Testis (tissue), 3 donors: Measurements from ENCODE around the gene KLHL4. TPM values are rescaled to one million over a fixed set of nuclear protein-coding genes. Genes with fewer than 3 reads are reported as not detected.
"Not testable (repeated sequence)": the region's sequence is repeated elsewhere in the genome, so short reads cannot be mapped to it uniquely, and the experiment has no call there.

Experiments used
- DNase-seq: peaks from one replicate; pipeline ENCODE4 v3.0.0-alpha.2; 2019
- H3K27ac ChIP-seq, 2 donors: fragments of 200-600 bp; sonication (generic); one replicate each; pipeline ENCODE4 v1.5.1; 2019
- H3K27me3 ChIP-seq: fragments of 200-600 bp; sonication (generic); one replicate; pipeline ENCODE4 v1.5.1; 2019
- H3K36me3 ChIP-seq: fragments of 200-600 bp; sonication (generic); one replicate; pipeline ENCODE4 v1.5.1; 2017; ENCODE audit warnings: low read depth; ENCODE audit errors: missing control alignments
- H3K4me1 ChIP-seq: fragments of 200-600 bp; sonication (generic); one replicate; pipeline ENCODE4 v1.5.1; 2019
- H3K4me3 ChIP-seq, 2 donors: fragments of 200-600 bp; sonication (generic); one replicate each; pipeline ENCODE4 v1.5.1; 2017 to 2019
- H3K9me3 ChIP-seq: fragments of 200-600 bp; sonication (generic); one replicate; pipeline ENCODE4 v1.5.1; 2017
- CTCF ChIP-seq, 3 experiments: fragments of 450-650 bp in 2 of 3; fragments of 200-600 bp in 1 of 3; sonication (generic) in 1 of 3; IDR thresholded peaks; one replicate each; pipeline ENCODE4 v1.5.1; 2016 to 2019; ENCODE audit warnings: antibody characterized with exemption in 3 of 3, mild to moderate bottlenecking in 2 of 3, moderate library complexity in 1 of 3
- POLR2A ChIP-seq: fragments of 450-650 bp; IDR thresholded peaks from one replicate; pipeline ENCODE4 v1.6.1; 2017; ENCODE audit warnings: antibody characterized with exemption, mild to moderate bottlenecking, moderate library complexity
- WGBS, 2 donors: methylation state at CpG; one replicate each; pipeline ENCODE4 v1.1.5; 2018; 5-methylcytosine and 5-hydroxymethylcytosine counted together
- intact Hi-C: fragments of 100-400 bp; cut with DNase I; formaldehyde crosslinking; loops from one replicate; pipeline ENCODE4 v1.15.1; 2023; ENCODE audit warnings: low total_unique reads
- polyA plus RNA-seq: library from polyadenylated mRNA; stranded (reverse); fragments of 350-450 nt; fragmentation: Illumina TruSeq; extraction: RNeasy Lipid Tissue Mini Kit (QIAGEN cat#74804); gene quantifications from one replicate; pipeline ENCODE4 v1.2.3, GENCODE V29; 2014; ENCODE audit warnings: low read depth, low replicate concordance; ENCODE audit not compliant: insufficient read depth
- total RNA-seq, 2 donors: library from RNA; depleted of rRNA; stranded (reverse); fragments of >200 nt; gene quantifications; one replicate each; pipeline ENCODE4 v1.2.3, GENCODE V29; 2016

KLHL4 gene
- total and polyA plus RNA-seq, 3 donors from 2014 or later: 11.7 to 40.8 (median 26.1) TPM

- Histone ChIP-seq H3K4me3 (no peak overlapping the region), H3K27me3 (no peaks in the 10 kb centered on the region), H3K36me3 (no peaks in the 10 kb centered on the region), H3K9me3 (no peaks in the 10 kb centered on the region), H3K27ac (no peak overlapping the region), H3K4me1 (no peaks in the 10 kb centered on the region)
- TF ChIP-seq CTCF (IDR thresholded peaks at IDR 0.05) (no peak), POLR2A (no peak)
- 75 to 79% methylated on average over 1 of the region's 1 CpG for WGBS, 2 donors
- no peak for DNase-seq
- intact Hi-C loops: no loop called here
These were observed 179.8 kb downstream of the KLHL4 start for GRCh38 chrX:87697409-87697808.

GRCh38 chrX:87702795-87703194, 185.2 kb downstream of the KLHL4 start:
- 89 to 96% methylated on average over 2 to 3 of the region's 3 CpGs for WGBS, 2 donors
- H3K36me3 ChIP-seq: no peaks in the 10 kb centered on the region
- H3K27me3 ChIP-seq: no peaks in the 10 kb centered on the region
- intact Hi-C loops: no loop called here
- no peaks in the 10 kb centered on the region for H3K9me3 ChIP-seq
- TF ChIP-seq CTCF (IDR thresholded peaks at IDR 0.05): no peak
- TF ChIP-seq POLR2A: no peak
- no peaks in the 10 kb centered on the region for H3K4me1 ChIP-seq
- H3K4me3 ChIP-seq: no peak overlapping the region
- DNase-seq: no peak
- no peak overlapping the region for H3K27ac ChIP-seq

- H3K9me3 ChIP-seq, H3K4me1 ChIP-seq, H3K27me3 ChIP-seq, intact Hi-C loops, H3K4me3 ChIP-seq, DNase-seq, H3K27ac ChIP-seq, H3K36me3 ChIP-seq: not testable (repeated sequence)
- WGBS, 2 donors: 86% methylated on average over 5 of the region's 5 CpGs; no CpG with 5 or more reads in 1 of the 2 donors
These were observed 185.9 kb downstream of the KLHL4 start for GRCh38 chrX:87703469-87703868.

- 82 to 93% methylated on average over 2 of the region's 2 CpGs for WGBS, 2 donors
- Histone ChIP-seq H3K4me3 (no peak overlapping the region), H3K27me3 (no peaks in the 10 kb centered on the region), H3K36me3 (no peaks in the 10 kb centered on the region), H3K9me3 (no peaks in the 10 kb centered on the region), H3K27ac (no peak overlapping the region), H3K4me1 (no peaks in the 10 kb centered on the region)
- DNase-seq: no peak
- TF ChIP-seq POLR2A: no peak
- TF ChIP-seq CTCF (IDR thresholded peaks at IDR 0.05): no peak
- intact Hi-C loops: no loop called here
These were observed 188.5 kb downstream of the KLHL4 start for GRCh38 chrX:87706134-87706533.

- Histone ChIP-seq H3K36me3 (no peaks in the 10 kb centered on the region), H3K4me1 (no peaks in the 10 kb centered on the region), H3K9me3 (no peaks in the 10 kb centered on the region), H3K27ac (no peak overlapping the region), H3K27me3 (no peaks in the 10 kb centered on the region), H3K4me3 (no peak overlapping the region)
- no peak for DNase-seq
- no peak for TF ChIP-seq POLR2A
- no peak for TF ChIP-seq CTCF (IDR thresholded peaks at IDR 0.05)
- intact Hi-C loops: no loop called here
- WGBS, 2 donors: 85 to 92% methylated on average over 1 of the region's 1 CpG
These were observed 193.0 kb downstream of the KLHL4 start for GRCh38 chrX:87710580-87710979.
